Pancreas (tissue), 10 donors: Measurements from ENCODE around the gene CRABP1. TPM values are rescaled to one million over a fixed set of nuclear protein-coding genes. Genes with fewer than 3 reads are reported as not detected.
A peak's percentile ranks its signal among the peaks of the same experiment; 100 is the strongest.

ENCODE experiments used
- ATAC-seq, 4 donors: fragments of 200-7000 bp; cut with Tn5 transposase; one replicate each; pipeline versions ENCODE4 v1.8.0 to v1.9.1; 2020; ENCODE audit warnings: mild to moderate bottlenecking in 4 of 4, moderate library complexity in 4 of 4
- DNase-seq, 6 donors: peaks; one replicate each; pipeline ENCODE4 v3.0.0-alpha.2; 2020
- FAIRE-seq: peaks from 2 replicates; lab custom pipeline; 2012; peaks lifted over from hg19 to GRCh38; lab: Jason Lieb, UNC
- H3K27ac ChIP-seq, 4 donors: fragments of 200-600 bp; sonication (generic); 1 replicate in 3 of 4; 2 replicates in 1 of 4; pipeline versions ENCODE4 v1.5.0 to v1.8.0; 2020
- H3K27me3 ChIP-seq, 4 donors: fragments of 200-600 bp; one replicate each; pipeline ENCODE4 v1.8.0; 2021
- H3K36me3 ChIP-seq, 3 donors: fragments of 200-600 bp; sonication (generic) in 1 of 3; one replicate each; pipeline versions ENCODE4 v1.5.0 to v1.8.0; 2020 to 2021
- H3K4me1 ChIP-seq, 3 donors: fragments of 200-600 bp; one replicate each; pipeline ENCODE4 v1.8.0; 2021
- H3K4me3 ChIP-seq, 4 donors: fragments of 200-600 bp; sonication (generic) in 2 of 4; one replicate each; pipeline versions ENCODE4 v1.5.0 to v1.8.0; 2020 to 2021
- H3K9me3 ChIP-seq, 4 donors: fragments of 200-600 bp; one replicate each; pipeline ENCODE4 v1.8.0; 2021
- CTCF ChIP-seq, 4 donors: fragments of 200-600 bp; sonication (generic) in 3 of 4; IDR thresholded peaks; one replicate each; pipeline versions ENCODE4 v1.5.0 to v1.8.0; 2021; ENCODE audit warnings: antibody characterized with exemption in 4 of 4
- WGBS, 2 donors: extraction: QIAGEN DNeasy Blood & Tissue Kit; methylation state at CpG; one replicate each; pipeline ENCODE4 v1.1.7; 2013; 5-methylcytosine and 5-hydroxymethylcytosine counted together
- intact Hi-C, 3 donors: fragments of 100-400 bp; cut with DNase I; formaldehyde crosslinking; loops; one replicate each; pipeline versions ENCODE4 v1.11.1 to v1.14.2; 2022
- polyA plus RNA-seq, 2 donors: library from polyadenylated mRNA; stranded (reverse); fragments of 200-250 nt; gene quantifications; one replicate each; pipeline ENCODE4 v1.2.3, GENCODE V29; 2013
- total RNA-seq, 6 donors: library from RNA; stranded (reverse); fragmentation: NEBNext Ultra II Directional in 4 of 6; extraction: Animal tissue kit (Norgen Biotek cat#: 25700) in 4 of 6; gene quantifications; one replicate each; pipeline versions ENCODE4 v1.2.1 to v1.2.4, GENCODE V29; 2021 to 2023
- donor health status: healthy with polysubstance abuse.
- donor health status: DM: no; HTN: no; CAD: no; lungs with moderate emphysema.
- donor health status: DM: no; HTN: no; CAD: no.
- donor health status: control.
- donor health status: control.
- donor health status: Bipolar disorder and iron deficiency.
- donor health status: DM: yes; HTN: yes; CAD: no.
- donor health status: DM: no; HTN: no; CAD: no.
- donor health status: DM: no; HTN: no; CAD: no.
- donor health status: DM: yes; HTN: yes; CAD: no.

CRABP1 gene
- total and polyA plus RNA-seq, 8 donors = 0.20 to 11.8 (median 0.37) TPM; not detected in 3

GRCh38 chr15:78368651-78369050 is 28.5 kb downstream of the CRABP1 start:
- ATAC-seq (no peak), DNase-seq (no peak), FAIRE-seq (no peak)
- no peak overlapping the region for H3K27ac ChIP-seq
- intact Hi-C loops = no loop called here
- TF ChIP-seq CTCF (IDR thresholded peaks at IDR 0.05) = no peak
- no peaks in the 10 kb centered on the region for H3K27me3 ChIP-seq
- 31 to 38% methylated on average over 5 of the region's 5 CpGs for WGBS, 2 donors
- H3K36me3 ChIP-seq = no peaks in the 10 kb centered on the region
- H3K4me3 ChIP-seq = no peak overlapping the region
- no peaks in the 10 kb centered on the region for H3K4me1 ChIP-seq
- H3K9me3 ChIP-seq = no peaks in the 10 kb centered on the region

GRCh38 chr15:78369161-78369560 is 29.0 kb downstream of the CRABP1 start:
- no peak for DNase-seq
- FAIRE-seq = no peak
- TF ChIP-seq CTCF (IDR thresholded peaks at IDR 0.05) = no peak
- WGBS, 2 donors = 62 to 68% methylated on average over 3 of the region's 3 CpGs
- intact Hi-C loops = no loop called here
- no peak for ATAC-seq
- H3K27me3 ChIP-seq = no peaks in the 10 kb centered on the region
- no peaks in the 10 kb centered on the region for H3K36me3 ChIP-seq
- no peak overlapping the region for H3K27ac ChIP-seq
- no peaks in the 10 kb centered on the region for H3K9me3 ChIP-seq
- peaks cover 0 to under 1% (median 0%) of the 10 kb centered on the region in 3 donors for H3K4me1 ChIP-seq
- no peak overlapping the region for H3K4me3 ChIP-seq

- FAIRE-seq (no peak), ATAC-seq (no peak), DNase-seq (no peak)
- WGBS, 2 donors = 74 to 83% methylated on average over 6 of the region's 6 CpGs
- H3K27ac ChIP-seq = no peak overlapping the region
- TF ChIP-seq CTCF (IDR thresholded peaks at IDR 0.05) = no peak
- H3K36me3 ChIP-seq = no peaks in the 10 kb centered on the region
- intact Hi-C loops = no loop called here
- H3K27me3 ChIP-seq = no peaks in the 10 kb centered on the region
- no peaks in the 10 kb centered on the region for H3K9me3 ChIP-seq
- peaks cover 0 to 5% (median 0%) of the 10 kb centered on the region in 3 donors for H3K4me1 ChIP-seq
- no peak overlapping the region for H3K4me3 ChIP-seq
Observed at GRCh38 chr15:78370013-78370412, 29.9 kb downstream of the CRABP1 start.

GRCh38 chr15:78372880-78373279 is 32.7 kb downstream of the CRABP1 start:
- peaks cover 0 to 5% (median 0%) of the 10 kb centered on the region in 3 donors for H3K4me1 ChIP-seq
- H3K4me3 ChIP-seq = no peak overlapping the region
- no peaks in the 10 kb centered on the region for H3K9me3 ChIP-seq
- intact Hi-C loops = no loop called here
- FAIRE-seq = no peak
- H3K36me3 ChIP-seq = no peaks in the 10 kb centered on the region
- H3K27ac ChIP-seq = no peak overlapping the region
- WGBS, 2 donors = 54 to 55% methylated on average over 5 of the region's 5 CpGs
- peak in 3 of 6 donors; percentile 14 to 33 (median 28) for DNase-seq
- no peaks in the 10 kb centered on the region for H3K27me3 ChIP-seq
- no peak for TF ChIP-seq CTCF (IDR thresholded peaks at IDR 0.05)
- peak in 3 of 4 donors; percentile 38 to 55 (median 45) for ATAC-seq
